Measurements from ENCODE around the gene DISC1.
A peak's percentile ranks its signal among the peaks of the same experiment; 100 is the strongest.
"Not testable (repeated sequence)": the region's sequence is repeated elsewhere in the genome, so short reads cannot be mapped to it uniquely, and the experiment has no call there.

Gene DISC1

GRCh38 chr1:231778009-231778719 is 151.6 kb downstream of the DISC1 start:
- no peak for DNase-seq
- Mint-ChIP-seq H3K4me1 (no peaks in the 10 kb centered on the region), H3K27me3 (no peaks in the 10 kb centered on the region), H3K9me3 (no peaks in the 10 kb centered on the region), H3K27ac (no peak overlapping the region), H3K4me3 (no peak overlapping the region), H3K36me3 (ENCODE audit: low read depth) (peaks cover 4% of the 10 kb centered on the region)
- ATAC-seq = no peak

DNA sequence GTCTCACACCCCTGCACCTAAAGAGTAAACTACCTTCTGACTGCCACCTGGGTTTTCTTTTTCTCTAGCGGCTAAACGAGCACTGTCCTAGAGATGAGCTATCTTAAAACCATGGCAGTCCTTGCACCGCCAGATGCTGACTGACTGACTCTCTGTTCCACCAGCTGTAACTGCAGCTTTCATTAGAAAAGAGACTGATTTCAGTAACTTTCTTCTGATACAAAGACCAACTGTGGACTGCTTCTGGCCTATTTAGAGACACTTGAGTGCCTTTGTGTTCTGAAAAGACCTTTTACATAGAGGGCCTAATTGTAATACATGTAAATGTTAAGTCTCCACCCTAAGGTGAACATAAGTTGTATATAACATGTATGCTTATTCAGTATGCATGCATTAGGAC is 152.5 kb downstream of the DISC1 start:
- Mint-ChIP-seq H3K36me3 (ENCODE audit: low read depth) (peaks cover 4% of the 10 kb centered on the region), H3K9me3 (no peaks in the 10 kb centered on the region), H3K27me3 (no peaks in the 10 kb centered on the region), H3K4me1 (no peaks in the 10 kb centered on the region), H3K4me3 (no peak overlapping the region), H3K27ac (no peak overlapping the region)
- DNase-seq (no peak), ATAC-seq (no peak)

DNA sequence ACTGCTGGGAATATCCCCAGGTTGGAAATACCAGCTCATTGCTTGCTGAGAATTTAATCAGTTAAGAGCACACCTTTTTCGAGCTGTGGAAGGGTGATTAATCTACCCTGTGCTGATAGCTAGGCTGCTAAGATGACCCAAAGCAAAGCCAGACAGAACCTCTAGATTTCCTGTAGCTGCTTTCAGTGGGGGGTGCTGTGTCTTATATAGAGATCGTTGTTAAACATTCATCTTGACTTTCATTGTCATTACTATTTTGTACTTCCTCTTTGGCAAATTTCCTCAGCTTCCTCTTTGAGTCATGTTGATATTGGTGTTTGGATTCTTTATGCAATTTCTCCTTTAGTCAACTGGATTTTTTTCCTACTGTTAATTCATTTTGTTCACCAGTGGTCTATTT is 155.3 kb downstream of the DISC1 start:
- no peaks in the 10 kb centered on the region for H3K9me3 Mint-ChIP-seq
- H3K4me1 Mint-ChIP-seq = no peaks in the 10 kb centered on the region
- H3K36me3 Mint-ChIP-seq (ENCODE audit: low read depth) = peaks cover 1% of the 10 kb centered on the region
- no peak overlapping the region for H3K27ac Mint-ChIP-seq
- ATAC-seq = no peak
- H3K27me3 Mint-ChIP-seq = no peaks in the 10 kb centered on the region
- no peak overlapping the region for H3K4me3 Mint-ChIP-seq
- DNase-seq = no peak

DNA sequence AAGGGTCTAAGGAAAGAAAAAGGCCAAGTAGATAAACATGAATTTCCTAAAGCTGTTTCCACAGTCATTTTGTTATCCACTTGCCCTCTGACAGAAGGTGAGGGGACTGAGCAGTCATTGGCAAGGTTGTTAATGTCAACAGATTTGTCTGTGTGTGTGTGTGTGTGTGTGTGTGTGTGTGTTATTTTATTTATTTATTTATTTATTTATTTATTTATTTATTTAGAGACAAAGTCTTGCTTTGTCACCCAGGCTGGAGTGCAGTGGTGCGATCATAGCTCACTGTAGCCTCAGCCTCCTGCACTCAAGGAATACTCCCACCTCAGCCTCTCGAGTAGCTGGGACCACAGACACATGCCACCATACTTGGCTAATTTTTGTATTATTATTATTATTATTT is 158.5 kb downstream of the DISC1 start:
- not testable (repeated sequence) for H3K27ac Mint-ChIP-seq; H3K4me1 Mint-ChIP-seq; H3K4me3 Mint-ChIP-seq; ATAC-seq; DNase-seq; H3K27me3 Mint-ChIP-seq; H3K9me3 Mint-ChIP-seq; H3K36me3 Mint-ChIP-seq (ENCODE audit: low read depth)

GRCh38 chr1:231786126-231786525 is 159.5 kb downstream of the DISC1 start:
- Mint-ChIP-seq H3K27me3 (no peaks in the 10 kb centered on the region), H3K4me1 (no peaks in the 10 kb centered on the region), H3K4me3 (no peak overlapping the region), H3K27ac (no peak overlapping the region), H3K9me3 (no peaks in the 10 kb centered on the region), H3K36me3 (ENCODE audit: low read depth) (peaks cover 2% of the 10 kb centered on the region)
- DNase-seq = no peak
- no peak for ATAC-seq

- no peaks in the 10 kb centered on the region for H3K9me3 Mint-ChIP-seq
- H3K4me3 Mint-ChIP-seq = no peak overlapping the region
- peaks cover 2% of the 10 kb centered on the region for H3K36me3 Mint-ChIP-seq (ENCODE audit: low read depth)
- no peak overlapping the region for H3K27ac Mint-ChIP-seq
- H3K4me1 Mint-ChIP-seq = no peaks in the 10 kb centered on the region
- DNase-seq (no peak), ATAC-seq (no peak)
- H3K27me3 Mint-ChIP-seq = no peaks in the 10 kb centered on the region
These were observed 166.0 kb downstream of the DISC1 start for GRCh38 chr1:231792634-231793033.

- Mint-ChIP-seq H3K27me3 (no peaks in the 10 kb centered on the region), H3K9me3 (no peaks in the 10 kb centered on the region), H3K27ac (no peak overlapping the region), H3K4me1 (no peaks in the 10 kb centered on the region), H3K4me3 (no peak overlapping the region), H3K36me3 (ENCODE audit: low read depth) (peaks cover 2% of the 10 kb centered on the region)
- ATAC-seq (no peak), DNase-seq (no peak)
These were observed 167.3 kb downstream of the DISC1 start for GRCh38 chr1:231793893-231794292.

- Mint-ChIP-seq H3K4me3 (no peak overlapping the region), H3K27ac (no peak overlapping the region), H3K4me1 (no peaks in the 10 kb centered on the region), H3K36me3 (ENCODE audit: low read depth) (peaks cover 6% of the 10 kb centered on the region), H3K27me3 (no peaks in the 10 kb centered on the region), H3K9me3 (peaks cover 8% of the 10 kb centered on the region)
- no peak for ATAC-seq
- no peak for DNase-seq
These were observed 169.6 kb downstream of the DISC1 start for GRCh38 chr1:231796141-231796540.

- DNase-seq (no peak), ATAC-seq (no peak)
- no peak overlapping the region for H3K4me3 Mint-ChIP-seq
- no peaks in the 10 kb centered on the region for H3K4me1 Mint-ChIP-seq
- H3K27ac Mint-ChIP-seq = no peak overlapping the region
- peaks cover 11% of the 10 kb centered on the region for H3K36me3 Mint-ChIP-seq (ENCODE audit: low read depth)
- no peaks in the 10 kb centered on the region for H3K27me3 Mint-ChIP-seq
- H3K9me3 Mint-ChIP-seq = peaks cover 8% of the 10 kb centered on the region
These were observed 172.9 kb downstream of the DISC1 start for GRCh38 chr1:231799363-231799986.

DNA sequence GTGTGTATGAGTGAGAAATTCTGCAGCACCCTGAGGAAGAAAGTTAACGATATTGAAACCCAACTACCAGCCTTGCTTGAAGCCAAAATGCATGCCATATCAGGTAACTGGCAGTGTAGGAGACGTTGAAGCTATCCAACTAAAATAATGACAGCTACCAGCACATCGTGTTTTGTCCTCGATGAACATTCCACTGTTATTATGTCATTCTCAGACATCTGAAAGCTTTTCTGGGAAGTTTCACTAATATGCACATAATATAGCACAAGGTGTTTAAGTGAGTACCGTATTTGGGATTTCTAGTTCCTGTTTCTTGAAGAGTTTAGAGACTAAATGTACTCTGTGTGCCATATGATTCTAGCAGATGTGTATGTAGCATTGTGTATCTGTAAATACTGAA is 173.5 kb downstream of the DISC1 start:
- no peak for DNase-seq
- Mint-ChIP-seq H3K27me3 (no peaks in the 10 kb centered on the region), H3K36me3 (ENCODE audit: low read depth) (peaks cover 11% of the 10 kb centered on the region), H3K4me3 (no peak overlapping the region), H3K9me3 (peaks cover 8% of the 10 kb centered on the region), H3K4me1 (no peaks in the 10 kb centered on the region), H3K27ac (no peak overlapping the region)
- no peak for ATAC-seq

DNA sequence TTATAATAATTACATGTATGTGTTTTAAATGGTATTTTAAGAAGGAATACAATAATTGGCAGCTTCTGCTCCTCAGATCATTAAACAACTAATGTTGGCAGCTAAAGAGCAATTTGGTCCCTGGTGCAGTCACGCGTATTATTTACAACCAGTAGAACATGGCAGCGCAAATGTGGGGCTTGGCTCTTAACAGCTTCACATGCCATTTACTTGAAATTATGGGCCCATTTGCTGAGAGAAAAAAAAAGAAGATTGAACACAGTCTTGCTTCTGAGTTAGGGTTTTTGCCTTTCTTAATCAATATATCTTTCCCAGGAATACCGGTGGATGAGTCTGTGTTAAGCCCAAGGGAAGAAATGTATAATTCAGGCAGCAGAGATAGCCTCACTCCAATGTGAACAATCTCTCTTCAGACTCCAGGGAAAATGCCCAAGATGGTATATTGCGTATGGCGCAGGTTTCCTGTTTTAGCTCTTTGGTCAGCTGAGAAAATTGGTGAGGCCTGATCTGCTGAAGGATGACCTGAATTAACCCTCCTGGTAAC is 174.5 kb downstream of the DISC1 start:
- H3K27me3 Mint-ChIP-seq = no peaks in the 10 kb centered on the region
- H3K36me3 Mint-ChIP-seq (ENCODE audit: low read depth) = peaks cover 11% of the 10 kb centered on the region
- H3K4me3 Mint-ChIP-seq = no peak overlapping the region
- ATAC-seq = no peak
- H3K9me3 Mint-ChIP-seq = peaks cover 8% of the 10 kb centered on the region
- no peak overlapping the region for H3K27ac Mint-ChIP-seq
- no peaks in the 10 kb centered on the region for H3K4me1 Mint-ChIP-seq
- DNase-seq = no peak

DNA sequence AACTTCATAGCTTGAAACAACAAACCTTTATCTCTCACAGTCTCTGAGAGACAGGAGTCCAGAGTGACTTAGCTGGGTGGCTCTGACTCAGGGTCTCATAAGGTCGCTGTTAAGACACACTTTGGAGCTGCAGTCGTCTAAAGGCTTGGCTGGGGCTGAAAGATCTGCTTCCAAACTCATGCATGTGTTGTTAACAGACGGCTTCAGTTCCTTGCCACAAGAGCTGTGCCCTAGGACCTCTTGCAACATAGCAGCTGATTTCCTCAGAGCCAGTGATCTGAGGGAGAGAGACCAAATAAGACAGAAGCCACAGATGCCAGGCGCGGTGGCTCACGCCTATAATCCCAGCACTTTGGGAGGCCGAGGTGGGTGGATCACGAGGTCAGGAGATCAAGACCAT is 176.8 kb downstream of the DISC1 start:
- H3K27ac Mint-ChIP-seq = no peak overlapping the region
- H3K27me3 Mint-ChIP-seq = no peaks in the 10 kb centered on the region
- DNase-seq (no peak), ATAC-seq (no peak)
- peaks cover 11% of the 10 kb centered on the region for H3K36me3 Mint-ChIP-seq (ENCODE audit: low read depth)
- H3K4me3 Mint-ChIP-seq = no peak overlapping the region
- no peaks in the 10 kb centered on the region for H3K4me1 Mint-ChIP-seq
- H3K9me3 Mint-ChIP-seq = peaks cover 8% of the 10 kb centered on the region

DNA sequence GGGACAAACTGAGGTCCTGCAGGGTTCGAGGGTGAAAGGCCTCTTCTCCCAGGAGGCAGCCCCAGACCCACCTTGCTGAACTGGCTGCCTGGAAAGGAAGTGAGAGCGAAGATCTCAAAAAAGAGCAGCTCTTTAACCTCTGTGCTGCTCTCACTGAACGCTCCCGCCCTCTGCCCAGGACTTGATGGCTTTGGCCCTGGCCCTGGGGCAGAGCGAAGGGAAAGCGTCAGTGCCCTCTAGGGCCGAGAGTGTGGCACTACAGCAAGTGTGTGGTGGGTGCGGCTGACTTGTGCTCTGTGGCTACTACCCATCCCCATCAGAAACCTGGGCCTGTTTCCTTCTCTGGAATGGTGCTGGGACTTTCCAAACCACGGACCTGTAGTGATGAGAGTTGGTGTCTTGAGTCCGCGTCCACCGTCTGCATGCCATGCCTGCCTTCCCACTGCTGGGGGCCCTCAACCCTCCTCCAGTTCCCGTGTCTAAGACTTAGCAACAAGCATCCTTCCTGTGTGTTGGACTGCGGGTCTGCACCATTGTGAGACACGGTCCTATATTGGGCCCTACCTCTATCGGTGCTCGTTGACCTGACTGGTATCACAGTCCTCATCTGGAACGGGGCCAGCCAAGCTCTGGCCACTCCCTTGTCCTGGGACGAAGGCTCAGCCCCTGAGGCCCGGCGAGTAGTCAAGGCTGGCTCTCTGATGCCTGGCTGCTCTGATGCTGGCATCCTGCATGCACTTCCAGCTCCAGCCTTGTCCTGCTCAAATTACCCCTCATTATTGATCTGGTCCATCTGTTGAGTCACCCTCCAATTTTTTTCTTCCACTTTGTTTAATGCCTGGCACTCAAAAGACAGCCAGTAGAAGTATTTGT is 180.3 kb downstream of the DISC1 start:
- H3K27ac Mint-ChIP-seq = no peak overlapping the region
- no peaks in the 10 kb centered on the region for H3K9me3 Mint-ChIP-seq
- peak; percentile 44 for DNase-seq
- no peak overlapping the region for H3K4me3 Mint-ChIP-seq
- ATAC-seq = peak; percentile 84
- peaks cover 5% of the 10 kb centered on the region for H3K36me3 Mint-ChIP-seq (ENCODE audit: low read depth)
- no peaks in the 10 kb centered on the region for H3K27me3 Mint-ChIP-seq
- H3K4me1 Mint-ChIP-seq = no peaks in the 10 kb centered on the region

DNA sequence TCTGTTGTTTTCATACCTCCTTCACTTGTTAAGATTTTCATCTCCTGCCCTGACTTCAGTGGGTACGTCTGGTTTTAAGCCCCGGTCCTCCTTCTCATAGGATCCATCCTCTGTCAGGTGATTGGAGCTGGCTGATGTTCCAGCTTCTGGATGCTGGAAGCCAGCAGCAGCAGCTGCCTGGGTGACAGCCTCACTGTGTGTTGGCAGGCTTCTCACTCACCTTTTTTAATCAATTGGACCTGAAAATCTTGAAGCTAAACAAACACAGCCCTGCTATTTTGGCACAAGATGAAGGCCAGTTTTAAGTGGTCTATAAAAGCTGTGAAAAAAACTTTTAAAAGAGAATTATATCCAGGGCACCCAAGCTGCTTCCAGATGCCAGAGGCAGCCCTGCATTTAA is 181.0 kb downstream of the DISC1 start:
- Mint-ChIP-seq H3K36me3 (ENCODE audit: low read depth) (peaks cover under 1% of the 10 kb centered on the region), H3K27ac (no peak overlapping the region)
- no peak for ATAC-seq

GRCh38 chr1:231808116-231808515 is 181.5 kb downstream of the DISC1 start:
- DNase-seq (no peak), ATAC-seq (no peak)
- H3K4me1 Mint-ChIP-seq = no peaks in the 10 kb centered on the region
- no peaks in the 10 kb centered on the region for H3K36me3 Mint-ChIP-seq (ENCODE audit: low read depth)
- no peak overlapping the region for H3K27ac Mint-ChIP-seq
- H3K4me3 Mint-ChIP-seq = no peak overlapping the region
- no peaks in the 10 kb centered on the region for H3K9me3 Mint-ChIP-seq
- H3K27me3 Mint-ChIP-seq = no peaks in the 10 kb centered on the region

More for the DNA sequence above, 181.0 kb downstream of the DISC1 start:
- H3K4me1 Mint-ChIP-seq = no peaks in the 10 kb centered on the region
- H3K4me3 Mint-ChIP-seq = no peak overlapping the region
- no peaks in the 10 kb centered on the region for H3K27me3 Mint-ChIP-seq
- no peak for DNase-seq
- no peaks in the 10 kb centered on the region for H3K9me3 Mint-ChIP-seq

Measured in activated naive CD8-positive, alpha-beta T cell treated with anti-CD3 and anti-CD28 coated beads, Interleukin-2, amount 50 U/mL, for 24 hours (primary cell).